Activated naive CD4-positive, alpha-beta T cell treated with anti-CD3 and anti-CD28 coated beads for 36 hours (primary cell): Measurements from ENCODE around the gene ALLC. TPM values are rescaled to one million over a fixed set of nuclear protein-coding genes. Genes with fewer than 3 reads are reported as not detected.

Experiments used
- CTCF ChIA-PET: fragments of 350-600 bp; sonication (Branson Sonifier 250); formaldehyde crosslinking; loops from one replicate; lab custom pipeline; 2021; ENCODE audit warnings: antibody characterized with exemption; lab: Charles Lee
- DNase-seq: peaks from one replicate; pipeline ENCODE4 v3.0.0-alpha.2; 2020
- H3K27ac Mint-ChIP-seq: one replicate; pipeline ENCODE4 v1.8.0; 2021; ENCODE audit warnings: mild to moderate bottlenecking, mixed read lengths
- H3K27me3 Mint-ChIP-seq: one replicate; pipeline ENCODE4 v1.8.0; 2021; ENCODE audit warnings: low read depth, mixed read lengths
- H3K36me3 Mint-ChIP-seq: one replicate; pipeline ENCODE4 v1.8.0; 2021; ENCODE audit warnings: low read depth, mixed read lengths
- H3K4me1 Mint-ChIP-seq: one replicate; pipeline ENCODE4 v1.8.0; 2021; ENCODE audit warnings: low read depth, mixed read lengths
- H3K4me3 Mint-ChIP-seq: one replicate; pipeline ENCODE4 v1.8.0; 2021; ENCODE audit warnings: mild to moderate bottlenecking, moderate library complexity, mixed read lengths
- H3K9me3 Mint-ChIP-seq: one replicate; pipeline ENCODE4 v1.8.0; 2021; ENCODE audit warnings: mixed read lengths
- intact Hi-C: fragments of 100-400 bp; cut with micrococcal nuclease; formaldehyde crosslinking; loops from one replicate; pipeline ENCODE4 v1.15.1; 2023
- total RNA-seq, 2 experiments: library from RNA; stranded (reverse); gene quantifications; one replicate each; pipeline ENCODE4 v1.2.3, GENCODE V29; 2021

Gene ALLC
- total RNA-seq, 2 experiments from 2014 or later = not detected

- CTCF ChIA-PET = no interaction called here
- no peak for DNase-seq
- Mint-ChIP-seq H3K4me3 (no peak overlapping the region), H3K4me1 (no peaks in the 10 kb centered on the region), H3K27me3 (peaks cover 9% of the 10 kb centered on the region), H3K36me3 (no peaks in the 10 kb centered on the region), H3K9me3 (no peaks in the 10 kb centered on the region), H3K27ac (no peak overlapping the region)
- intact Hi-C loops = no loop called here
Observed at GRCh38 chr2:3682811-3683210, 24.8 kb downstream of the ALLC start.

DNA sequence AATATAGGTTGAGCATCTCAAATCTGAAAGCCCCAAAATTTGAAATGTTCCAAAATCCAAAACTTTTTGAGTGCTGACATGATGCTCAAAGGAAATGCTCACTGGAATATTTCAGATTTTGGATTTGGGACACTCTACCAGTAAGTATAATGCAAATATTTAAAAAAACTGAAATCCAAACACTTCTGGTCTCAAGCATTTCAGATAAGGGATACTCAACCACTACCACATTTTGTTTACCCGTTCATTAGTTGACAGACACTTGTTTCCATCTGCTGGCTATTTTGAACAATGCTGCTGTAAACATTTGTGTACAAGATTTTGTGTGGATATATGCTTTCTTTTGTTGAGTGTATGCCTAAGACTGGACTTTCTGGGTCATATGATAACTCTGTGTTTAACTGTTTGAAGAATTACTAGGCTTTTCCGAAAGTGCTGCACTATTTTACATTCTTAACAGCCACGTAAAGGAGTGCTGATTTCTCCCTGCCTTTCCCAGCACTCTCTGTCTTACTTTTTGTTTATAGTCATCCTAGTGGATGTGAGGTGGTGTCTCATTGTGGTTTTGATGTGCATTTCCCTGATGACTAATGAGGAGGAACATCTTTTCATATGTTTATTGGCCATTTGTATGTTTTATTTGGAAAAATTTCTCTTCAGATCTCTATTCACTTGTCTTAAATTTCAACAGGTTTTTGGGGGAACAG lies 25.9 kb downstream of the ALLC start:
- Mint-ChIP-seq H3K4me3 (no peak overlapping the region), H3K27me3 (peaks cover 9% of the 10 kb centered on the region), H3K9me3 (no peaks in the 10 kb centered on the region), H3K4me1 (no peaks in the 10 kb centered on the region), H3K36me3 (no peaks in the 10 kb centered on the region), H3K27ac (no peak overlapping the region)
- CTCF ChIA-PET = no interaction called here
- intact Hi-C loops = no loop called here
- no peak for DNase-seq

GRCh38 chr2:3689998-3690748 lies 32.2 kb downstream of the ALLC start:
- peaks cover 14% of the 10 kb centered on the region for H3K27me3 Mint-ChIP-seq
- DNase-seq = no peak
- intact Hi-C loops = no loop called here
- no peak overlapping the region for H3K27ac Mint-ChIP-seq
- H3K4me1 Mint-ChIP-seq = no peaks in the 10 kb centered on the region
- no peak overlapping the region for H3K4me3 Mint-ChIP-seq
- no peaks in the 10 kb centered on the region for H3K36me3 Mint-ChIP-seq
- CTCF ChIA-PET = interaction anchor here (2.0 kb wide), 1 partner anchor 38 kb away, joined by 8 read pairs; no protein-coding TSS in a partner anchor
- peaks cover 6% of the 10 kb centered on the region for H3K9me3 Mint-ChIP-seq

- H3K4me3 Mint-ChIP-seq = no peak overlapping the region
- no peak overlapping the region for H3K27ac Mint-ChIP-seq
- H3K27me3 Mint-ChIP-seq = peaks cover 13% of the 10 kb centered on the region
- intact Hi-C loops = loop anchor here (1.0 kb wide), 1 partner anchor 89 kb away; no protein-coding TSS in a partner anchor
- CTCF ChIA-PET = interaction anchor here (1.4 to 2.0 kb wide), 2 partner anchors 36 to 87 kb away, joined by 4 to 8 read pairs; no protein-coding TSS in a partner anchor
- peaks cover 6% of the 10 kb centered on the region for H3K9me3 Mint-ChIP-seq
- no peaks in the 10 kb centered on the region for H3K36me3 Mint-ChIP-seq
- no peaks in the 10 kb centered on the region for H3K4me1 Mint-ChIP-seq
- DNase-seq = no peak
Observed at GRCh38 chr2:3692375-3692774, 34.4 kb downstream of the ALLC start.

DNA sequence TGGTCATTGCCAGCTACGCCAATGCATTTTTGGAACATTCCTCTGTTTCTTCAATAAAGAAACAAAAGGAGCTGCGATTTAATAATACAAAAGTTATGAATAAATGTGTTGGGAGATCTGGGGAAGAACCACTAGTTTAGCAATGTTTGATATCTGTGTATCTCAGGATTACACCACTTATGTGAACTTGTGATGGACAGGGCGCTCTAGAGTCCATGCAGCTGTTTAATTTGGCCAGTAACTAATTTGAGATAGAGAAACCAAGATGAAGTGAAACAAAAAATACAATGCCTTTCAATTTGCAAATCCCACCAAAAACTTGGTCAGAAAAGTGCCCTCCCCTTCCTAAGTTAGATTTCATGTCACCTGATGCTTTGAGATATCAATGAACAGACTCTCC lies 38.5 kb downstream of the ALLC start:
- Mint-ChIP-seq H3K4me1 (no peaks in the 10 kb centered on the region), H3K36me3 (no peaks in the 10 kb centered on the region), H3K9me3 (no peaks in the 10 kb centered on the region), H3K27me3 (peaks cover 30% of the 10 kb centered on the region), H3K4me3 (no peak overlapping the region), H3K27ac (no peak overlapping the region)
- CTCF ChIA-PET = no interaction called here
- DNase-seq = no peak
- intact Hi-C loops = no loop called here

DNA sequence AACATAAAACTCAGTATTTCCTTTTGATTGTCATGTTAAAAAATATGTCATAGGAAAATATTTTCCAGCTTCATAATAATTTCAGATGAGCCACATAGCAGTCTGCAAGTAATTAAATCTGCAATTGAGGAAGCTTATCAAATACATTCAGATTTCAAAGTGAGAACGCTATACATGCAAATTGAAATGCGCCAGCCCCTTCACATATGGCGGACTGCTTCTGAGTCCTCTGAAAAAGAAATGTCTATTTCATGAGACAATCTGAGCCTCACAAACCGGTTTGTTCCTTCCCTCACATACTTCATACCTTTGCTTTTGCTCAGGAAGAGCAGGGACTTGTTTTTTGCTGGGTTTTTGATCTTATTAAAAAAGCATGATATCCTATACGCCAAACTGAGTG lies 43.1 kb downstream of the ALLC start:
- H3K36me3 Mint-ChIP-seq = no peaks in the 10 kb centered on the region
- CTCF ChIA-PET = no interaction called here
- no peaks in the 10 kb centered on the region for H3K4me1 Mint-ChIP-seq
- peaks cover 43% of the 10 kb centered on the region for H3K27me3 Mint-ChIP-seq
- no peaks in the 10 kb centered on the region for H3K9me3 Mint-ChIP-seq
- H3K27ac Mint-ChIP-seq = no peak overlapping the region
- DNase-seq = no peak
- H3K4me3 Mint-ChIP-seq = no peak overlapping the region
- intact Hi-C loops = no loop called here

- H3K4me1 Mint-ChIP-seq = no peaks in the 10 kb centered on the region
- CTCF ChIA-PET = interaction anchor here (1.5 kb wide), 1 partner anchor 76 kb away, joined by 3 read pairs; no protein-coding TSS in a partner anchor
- no peak within 1 kb of the TSS for H3K4me3 Mint-ChIP-seq
- H3K9me3 Mint-ChIP-seq = no peaks in the 10 kb centered on the region
- no peak for DNase-seq
- H3K27me3 Mint-ChIP-seq = peaks cover 44% of the 10 kb centered on the region
- H3K36me3 Mint-ChIP-seq = no peaks in the 10 kb centered on the region
- no peak within 1 kb of the TSS for H3K27ac Mint-ChIP-seq
- intact Hi-C loops = no loop called here
Observed at GRCh38 chr2:3703236-3703756, 45.3 kb downstream of the ALLC start, which contains the start of gene DCDC2C. Gene DCDC2C (plus strand): TSS chr2:3703575. CDS start chr2:3703752, 177 bp downstream.

DNA sequence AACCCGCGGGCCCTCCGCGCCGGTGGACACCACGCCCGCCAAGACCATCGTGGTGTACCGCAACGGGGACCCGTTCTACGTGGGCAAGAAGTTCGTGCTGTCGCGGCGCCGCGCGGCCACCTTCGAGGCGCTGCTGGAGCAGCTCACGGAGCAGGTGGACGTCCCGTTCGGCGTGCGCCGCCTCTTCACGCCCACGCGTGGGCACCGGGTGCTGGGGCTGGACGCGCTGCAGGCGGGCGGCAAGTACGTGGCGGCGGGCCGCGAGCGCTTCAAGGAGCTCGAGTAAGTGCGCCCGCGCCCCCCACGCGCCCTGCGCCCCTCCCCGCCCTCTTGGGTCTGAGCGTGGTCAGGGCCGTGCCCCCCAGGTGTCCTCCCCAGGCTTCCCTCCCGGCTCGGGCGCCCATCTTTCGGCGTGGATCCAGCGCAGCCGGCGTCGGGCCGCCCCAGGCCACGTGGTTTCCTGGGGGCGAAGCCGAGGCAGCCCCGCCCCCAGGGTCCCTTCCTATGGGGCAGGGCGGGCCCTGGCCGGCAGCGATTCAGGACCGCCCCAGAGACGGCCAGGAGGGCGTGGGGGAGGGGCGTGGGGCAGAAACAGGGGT lies 45.9 kb downstream of the ALLC start:
- no peak overlapping the region for H3K4me3 Mint-ChIP-seq
- no peak overlapping the region for H3K27ac Mint-ChIP-seq
- CTCF ChIA-PET = no interaction called here
- H3K9me3 Mint-ChIP-seq = no peaks in the 10 kb centered on the region
- H3K4me1 Mint-ChIP-seq = no peaks in the 10 kb centered on the region
- H3K27me3 Mint-ChIP-seq = peaks cover 49% of the 10 kb centered on the region
- no peaks in the 10 kb centered on the region for H3K36me3 Mint-ChIP-seq
- intact Hi-C loops = no loop called here
- no peak for DNase-seq

DNA sequence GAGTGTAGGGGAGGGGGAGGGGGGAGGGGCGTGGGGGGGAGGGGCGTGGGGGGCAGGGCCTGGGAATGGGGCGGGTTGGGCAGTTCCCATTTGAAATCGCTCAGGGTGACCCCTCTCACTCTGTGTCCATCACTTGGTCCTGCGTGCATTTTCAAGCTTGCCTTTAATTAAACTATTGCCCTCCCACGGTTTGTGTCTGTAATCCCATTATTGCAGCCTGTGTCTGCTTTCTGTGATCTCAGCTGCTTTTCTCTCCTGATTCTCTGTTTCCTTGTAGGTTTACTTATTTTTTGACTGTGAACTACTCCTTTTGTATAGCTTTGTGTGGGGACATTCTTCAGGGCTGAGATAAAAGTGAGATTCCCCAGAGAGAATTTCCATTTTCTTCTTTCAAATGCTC lies 46.7 kb downstream of the ALLC start:
- H3K27ac Mint-ChIP-seq = no peak overlapping the region
- CTCF ChIA-PET = no interaction called here
- no peaks in the 10 kb centered on the region for H3K4me1 Mint-ChIP-seq
- H3K9me3 Mint-ChIP-seq = no peaks in the 10 kb centered on the region
- no peak for DNase-seq
- no peak overlapping the region for H3K4me3 Mint-ChIP-seq
- H3K36me3 Mint-ChIP-seq = no peaks in the 10 kb centered on the region
- peaks cover 42% of the 10 kb centered on the region for H3K27me3 Mint-ChIP-seq
- intact Hi-C loops = no loop called here

GRCh38 chr2:3705782-3706181 lies 47.8 kb downstream of the ALLC start:
- Mint-ChIP-seq H3K4me3 (no peak overlapping the region), H3K4me1 (no peaks in the 10 kb centered on the region)
- intact Hi-C loops = no loop called here

DNA sequence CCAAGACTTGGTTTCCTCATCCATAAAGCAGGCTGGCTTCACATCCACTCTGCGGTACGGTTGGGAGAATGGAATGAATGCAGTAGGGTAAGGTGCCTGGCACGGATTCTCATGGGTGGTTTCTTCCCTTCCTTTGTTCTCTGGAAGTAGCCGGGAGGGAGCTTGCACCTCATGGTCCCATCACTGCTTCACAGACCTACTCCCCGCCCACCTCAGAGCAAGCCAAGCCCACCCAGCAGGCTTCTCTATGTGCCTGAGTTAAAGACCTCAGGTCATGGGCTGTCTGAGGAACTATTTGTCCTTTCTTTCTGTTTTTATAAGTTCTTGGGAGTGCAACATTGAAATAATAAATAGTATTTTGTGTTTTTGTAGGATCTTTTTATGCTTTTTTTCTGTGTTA lies 48.9 kb downstream of the ALLC start:
- DNase-seq = no peak
- CTCF ChIA-PET = no interaction called here
- Mint-ChIP-seq H3K27ac (no peak overlapping the region), H3K36me3 (no peaks in the 10 kb centered on the region), H3K9me3 (no peaks in the 10 kb centered on the region), H3K4me3 (no peak overlapping the region), H3K4me1 (no peaks in the 10 kb centered on the region), H3K27me3 (peaks cover 32% of the 10 kb centered on the region)
- intact Hi-C loops = no loop called here

More at GRCh38 chr2:3705782-3706181, 47.8 kb downstream of the ALLC start:
- CTCF ChIA-PET = no interaction called here
- Mint-ChIP-seq H3K36me3 (no peaks in the 10 kb centered on the region), H3K27me3 (peaks cover 39% of the 10 kb centered on the region), H3K27ac (no peak overlapping the region), H3K9me3 (no peaks in the 10 kb centered on the region)
- DNase-seq = no peak

DNA sequence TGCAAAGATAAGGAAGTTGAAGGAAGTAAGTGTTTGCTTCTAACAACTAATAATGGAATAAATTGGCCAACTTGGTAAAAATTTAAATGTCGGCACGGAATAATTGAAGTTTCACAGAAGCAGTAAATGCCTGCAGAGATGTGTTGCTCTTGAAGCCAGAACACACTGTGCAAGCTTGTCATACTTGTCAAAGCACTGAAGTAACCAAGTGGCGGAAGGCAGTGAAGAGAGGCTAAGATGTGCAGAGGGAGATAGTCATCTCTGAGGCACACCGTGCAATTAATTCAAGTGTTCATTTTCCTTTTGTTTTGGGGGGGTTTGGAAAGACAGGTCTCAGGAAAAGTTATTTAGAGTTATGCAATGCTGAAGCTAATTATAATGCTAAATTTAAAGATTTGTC lies 50.6 kb downstream of the ALLC start:
- Mint-ChIP-seq H3K9me3 (no peaks in the 10 kb centered on the region), H3K27ac (no peak overlapping the region), H3K4me1 (no peaks in the 10 kb centered on the region), H3K27me3 (peaks cover 21% of the 10 kb centered on the region), H3K36me3 (no peaks in the 10 kb centered on the region), H3K4me3 (no peak overlapping the region)
- intact Hi-C loops = no loop called here
- CTCF ChIA-PET = no interaction called here
- DNase-seq = no peak
